HCT116 (cell line): Measurements from ENCODE around the gene ABCG5. TPM values are rescaled to one million over a fixed set of nuclear protein-coding genes. Genes with fewer than 3 reads are reported as not detected.

Experiments
- ATAC-seq: fragments of 200-7000 bp; cut with Tn5 transposase; 2 replicates; pipeline ENCODE4 v1.9.1; 2020; ENCODE audit warnings: mild to moderate bottlenecking, moderate library complexity
- BruUV-seq: library from RNA; stranded (reverse); fragments of 400-500 nt; replicated peaks from 2 replicates; lab custom pipeline; 2021; lab: Mats Ljungman, UMichigan
- CTCF ChIA-PET: fragments of 300-600 bp; sonication (Branson Sonifier 250); formaldehyde crosslinking; loops from one replicate; lab custom pipeline; 2021; ENCODE audit warnings: antibody characterized with exemption; lab: Charles Lee
- POLR2A ChIA-PET: fragments of 300-600, 350-600 bp; sonication (Branson Sonifier 250); formaldehyde crosslinking; loops from one replicate; lab custom pipeline; 2021; ENCODE audit warnings: antibody characterized with exemption; lab: Charles Lee
- RAD21 ChIA-PET, 2 experiments: fragments of 300-600 bp; sonication (Branson Sonifier 250); formaldehyde crosslinking; loops; one replicate each; lab custom pipeline; 2023; ENCODE audit warnings: low total read pairs in 2 of 2; ENCODE audit not compliant: uncharacterized antibody in 2 of 2, unreplicated experiment in 2 of 2, low non-redundant PET in 1 of 2; lab: Charles Lee
- DNase-seq: peaks from one replicate; pipeline ENCODE4 v3.0.0-alpha.2; 2010; ENCODE audit warnings: low read depth, low spot score
- H2AFZ ChIP-seq: fragments of 200-600 bp; shearing (Covaris generic), sonication (generic); 2 replicates; pipeline ENCODE4 v1.6.1; 2017; ENCODE audit warnings: low read depth, mixed run types, mixed read lengths, antibody characterized with exemption, low read length; ENCODE audit not compliant: poor library complexity, severe bottlenecking
- H3K27ac ChIP-seq: 2 replicates; pipeline ENCODE4 v1.5.1; 2012; ENCODE audit warnings: low read depth, low read length
- H3K27me3 ChIP-seq: fragments of 200-600 bp; sonication (generic); 2 replicates; pipeline ENCODE4 v1.6.1; 2016; ENCODE audit warnings: mixed run types, low read length, mixed read lengths; ENCODE audit not compliant: insufficient read depth
- H3K36me3 ChIP-seq, 2 experiments: fragments of 200-500 bp in 1 of 2; fragments of 200-600 bp in 1 of 2; sonication (Bioruptor generic) in 1 of 2; sonication (generic) in 1 of 2; 2 replicates each; pipeline versions ENCODE4 v1.5.1 to v1.6.1; 2014 to 2016; ENCODE audit warnings: low read length in 2 of 2, inconsistent platforms in 1 of 2, mixed read lengths in 1 of 2, mixed run types in 1 of 2; ENCODE audit not compliant: insufficient read depth in 2 of 2, control insufficient read depth in 1 of 2
- H3K4me1 ChIP-seq, 2 experiments: fragments of 200-600 bp in 1 of 2; sonication (generic) in 1 of 2; 2 replicates each; pipeline versions ENCODE4 v1.5.1 to v1.6.1; 2012 to 2017; ENCODE audit warnings: low read length in 2 of 2, inconsistent platforms in 1 of 2, mild to moderate bottlenecking in 1 of 2, mixed read lengths in 1 of 2, mixed run types in 1 of 2, moderate library complexity in 1 of 2; ENCODE audit not compliant: insufficient read depth in 2 of 2, control insufficient read depth in 1 of 2
- H3K4me2 ChIP-seq: fragments of 200-600 bp; sonication (generic); 2 replicates; pipeline ENCODE4 v1.6.1; 2017; ENCODE audit warnings: mixed run types, low read length, mixed read lengths
- H3K4me3 ChIP-seq, 2 experiments: fragments of 200-600 bp in 1 of 2; sonication (generic) in 1 of 2; replicated peaks in 1 of 2; 2 replicates each; pipeline ENCODE4 v1.5.1; 2011 to 2016; ENCODE audit warnings: low read length in 2 of 2, control low read depth in 1 of 2, low read depth in 1 of 2, mild to moderate bottlenecking in 1 of 2, mixed read lengths in 1 of 2, mixed run types in 1 of 2
- H3K79me2 ChIP-seq: fragments of 200-600 bp; sonication (generic); 2 replicates; pipeline ENCODE4 v1.6.1; 2017; ENCODE audit warnings: mild to moderate bottlenecking, mixed run types, low read length, moderate library complexity, mixed read lengths; ENCODE audit not compliant: insufficient read depth
- H3K9ac ChIP-seq: fragments of 200-600 bp; sonication (generic); 2 replicates; pipeline ENCODE4 v1.6.1; 2016; ENCODE audit warnings: low read length, mixed read lengths
- H3K9me2 ChIP-seq: fragments of 200-600 bp; sonication (generic), shearing (Covaris generic); 2 replicates; pipeline ENCODE4 v1.6.1; 2017; ENCODE audit warnings: mixed run types, mild to moderate bottlenecking, moderate library complexity; ENCODE audit not compliant: insufficient read depth
- H3K9me3 ChIP-seq, 2 experiments: fragments of 200-500 bp in 1 of 2; fragments of 200-600 bp in 1 of 2; sonication (Bioruptor generic) in 1 of 2; sonication (generic) in 1 of 2; 2 replicates each; pipeline ENCODE4 v1.6.1; 2014 to 2017; ENCODE audit warnings: low read length in 2 of 2, mixed read lengths in 2 of 2, inconsistent platforms in 1 of 2, low read depth in 1 of 2, mild to moderate bottlenecking in 1 of 2, mixed run types in 1 of 2, moderate library complexity in 1 of 2; ENCODE audit not compliant: control insufficient read depth in 1 of 2, insufficient read depth in 1 of 2
- H4K20me1 ChIP-seq: fragments of 200-600 bp; sonication (generic), shearing (Covaris generic); 2 replicates; pipeline ENCODE4 v1.6.1; 2017; ENCODE audit warnings: mixed run types, mild to moderate bottlenecking, moderate library complexity; ENCODE audit not compliant: insufficient read depth
- CTCF ChIP-seq, 3 experiments: fragments of 200-600 bp in 1 of 3; sonication (generic) in 1 of 3; IDR thresholded peaks in 2 of 3; conservative IDR thresholded peaks in 1 of 3; 2 replicates each; pipeline ENCODE4 v1.5.1; 2012 to 2017; ENCODE audit warnings: low read depth in 2 of 3, low read length in 2 of 3, antibody characterized with exemption in 1 of 3, borderline replicate concordance in 1 of 3, control low read depth in 1 of 3, mild to moderate bottlenecking in 1 of 3, mixed read lengths in 1 of 3, mixed run types in 1 of 3, moderate library complexity in 1 of 3; ENCODE audit not compliant: insufficient read depth in 1 of 3
- EGR1 ChIP-seq: IDR thresholded peaks from 2 replicates; pipeline ENCODE4 v1.6.1; 2012; ENCODE audit warnings: low read depth
- ELF1 ChIP-seq: IDR thresholded peaks from 2 replicates; pipeline ENCODE4 v1.6.1; 2012; ENCODE audit warnings: low read depth, borderline replicate concordance
- EZH2 ChIP-seq: fragments of 200-600 bp; sonication (generic); IDR thresholded peaks from 2 replicates; pipeline ENCODE4 v1.6.1; 2017; ENCODE audit warnings: antibody characterized with exemption, mixed run types
- FOSL1 ChIP-seq: IDR thresholded peaks from 2 replicates; pipeline ENCODE4 v1.6.1; 2012; ENCODE audit warnings: low read depth
- POLR2A ChIP-seq: IDR thresholded peaks from 2 replicates; pipeline ENCODE4 v1.7.0; 2011; ENCODE audit warnings: borderline replicate concordance; ENCODE audit not compliant: insufficient read depth, insufficient read length; ENCODE audit errors: extremely low read depth
- SP1 ChIP-seq: IDR thresholded peaks from 2 replicates; pipeline ENCODE4 v1.6.1; 2012; ENCODE audit warnings: low read depth
- SRF ChIP-seq: IDR thresholded peaks from 2 replicates; pipeline ENCODE4 v1.6.1; 2012; ENCODE audit warnings: low read depth
- YY1 ChIP-seq: IDR thresholded peaks from 2 replicates; pipeline ENCODE4 v1.6.1; 2011; ENCODE audit warnings: low read length, low read depth, moderate library complexity, mild to moderate bottlenecking; ENCODE audit not compliant: insufficient replicate concordance; ENCODE audit errors: extremely low read depth
- ZBTB33 ChIP-seq: IDR thresholded peaks from 2 replicates; pipeline ENCODE4 v1.6.1; 2011; ENCODE audit warnings: mild to moderate bottlenecking, low read length, moderate library complexity; ENCODE audit not compliant: insufficient replicate concordance; ENCODE audit errors: extremely low read depth
- ZFX ChIP-seq: fragments of 450-650 bp; IDR thresholded peaks from 2 replicates; pipeline ENCODE4 v1.6.1; 2017
- intact Hi-C: fragments of 100-400 bp; cut with micrococcal nuclease; formaldehyde crosslinking; loops from 2 replicates; pipeline ENCODE4 v1.10.0; 2022
- total RNA-seq: library from RNA; stranded (reverse); gene quantifications from one replicate; pipeline ENCODE4 v1.2.1, GENCODE V29; 2021; ENCODE audit not compliant: unreplicated experiment
- TF ChIP-seq, protein P1 (sequence below): IDR thresholded peaks from 2 replicates; pipeline ENCODE4 v1.6.1; 2012

ABCG5 gene
- total RNA-seq, 1 experiment from 2014 or later, result not detected

DNA sequence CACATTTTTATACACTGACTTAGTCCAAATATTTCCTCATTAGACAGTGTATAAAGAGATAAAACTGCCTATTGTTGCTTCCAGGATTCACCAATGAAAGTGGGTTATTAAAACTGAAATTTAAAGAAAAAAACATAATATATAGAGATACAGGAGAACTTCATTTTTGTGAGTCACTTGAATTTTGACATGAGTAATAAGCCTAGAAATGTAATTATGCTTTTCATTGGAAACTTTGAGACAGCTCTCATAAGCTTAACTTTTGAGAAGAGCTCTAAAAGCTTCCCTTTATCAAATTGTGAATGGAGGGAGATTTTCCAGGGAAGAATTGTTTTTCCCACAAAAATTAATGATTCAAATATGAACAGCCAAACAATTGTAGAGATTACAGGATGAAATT, 50.7 kb downstream of the ABCG5 start (continued):
- TF ChIP-seq YY1 (no peak), SRF (no peak), ZFX (no peak), POLR2A (no peak), EGR1 (no peak)

GRCh38 chr2:43778233-43778632, 60.4 kb downstream of the ABCG5 start:
- Histone ChIP-seq H3K4me1 (peaks cover 2 to 6% of the 10 kb centered on the region in 2 experiments; a peak in 1 of 4 replicates), H3K27ac (no peak overlapping the region), H2AFZ (no peak overlapping the region), H3K27me3 (no peaks in the 10 kb centered on the region), H4K20me1 (no peaks in the 10 kb centered on the region), H3K4me3 (no peak overlapping the region), H3K36me3 (no peaks in the 10 kb centered on the region), H3K4me2 (no peak overlapping the region), H3K9me3 (no peaks in the 10 kb centered on the region), H3K79me2 (no peaks in the 10 kb centered on the region), H3K9ac (no peak overlapping the region), H3K9me2 (no peaks in the 10 kb centered on the region; the same call in 1 of the 2 replicates)
- ChIA-PET POLR2A (no interaction called here), RAD21 (no interaction called here), CTCF (no interaction called here)
- intact Hi-C loops, result no loop called here
- ATAC-seq (no peak), DNase-seq (no peak)
- no TSS peak for BruUV-seq
- TF ChIP-seq ELF1, result no peak
- TF ChIP-seq EZH2, result no peak
- TF ChIP-seq FOSL1, result no peak
- no peak for TF ChIP-seq YY1
- TF ChIP-seq ZBTB33, result no peak
- TF ChIP-seq SP1, result no peak
- no peak for TF ChIP-seq CTCF (IDR thresholded peaks at IDR 0.05 in 2 of 3, conservative IDR thresholded peaks at IDR 0.05 in 1 of 3; ENCODE audit: borderline replicate concordance in 1 of 3, insufficient read depth in 1 of 3, low read depth in 2 of 3, low read length in 2 of 3)
- TF ChIP-seq, protein P1, sequence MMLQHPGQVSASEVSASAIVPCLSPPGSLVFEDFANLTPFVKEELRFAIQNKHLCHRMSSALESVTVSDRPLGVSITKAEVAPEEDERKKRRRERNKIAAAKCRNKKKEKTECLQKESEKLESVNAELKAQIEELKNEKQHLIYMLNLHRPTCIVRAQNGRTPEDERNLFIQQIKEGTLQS, result no peak
- TF ChIP-seq ZFX, result no peak
